Prostate gland (tissue), 2 donors: Measurements from ENCODE around the gene SLC10A7.

ENCODE experiments used
- CTCF ChIP-seq, 4 experiments: fragments of 200-600 bp in 2 of 4; fragments of 450-650 bp in 2 of 4; sonication (generic) in 2 of 4; IDR thresholded peaks; 1 replicate in 3 of 4; 2 replicates in 1 of 4; pipeline ENCODE4 v1.5.1; 2016 to 2019; ENCODE audit warnings: antibody characterized with exemption in 4 of 4, mild to moderate bottlenecking in 2 of 4, moderate library complexity in 2 of 4
- POLR2A ChIP-seq: fragments of 450-650 bp; IDR thresholded peaks from one replicate; pipeline ENCODE4 v1.6.1; 2016; ENCODE audit warnings: antibody characterized with exemption, mild to moderate bottlenecking
- POLR2AphosphoS5 ChIP-seq: sonication (generic); formaldehyde crosslinking; IDR thresholded peaks from one replicate; pipeline ENCODE4 v1.6.1; 2017; ENCODE audit warnings: antibody characterized with exemption

- TF ChIP-seq CTCF (IDR thresholded peaks at IDR 0.05) (no peak), POLR2A (no peak), POLR2AphosphoS5 (no peak)
Observed at GRCh38 chr4:146310319-146311021, 211.3 kb downstream of the SLC10A7 start.
